Spleen (tissue), 7 donors: ENCODE data around the gene FADS1.

Source experiments
- CTCF ChIP-seq, 11 experiments: fragments of 200-600 bp in 7 of 11; fragments of 450-650 bp in 4 of 11; sonication (generic) in 4 of 11; IDR thresholded peaks in 8 of 11; conservative IDR thresholded peaks in 3 of 11; 1 replicate in 7 of 11; 2 replicates in 4 of 11; pipeline versions ENCODE4 v1.4.0 to v1.8.0; 2016 to 2021; ENCODE audit warnings: antibody characterized with exemption in 11 of 11, inconsistent platforms in 4 of 11, mild to moderate bottlenecking in 1 of 11
- POLR2A ChIP-seq, 3 donors: fragments of 450-650 bp; IDR thresholded peaks; one replicate each; pipeline ENCODE4 v1.5.1; 2017; ENCODE audit warnings: antibody characterized with exemption in 3 of 3, mild to moderate bottlenecking in 1 of 3
- donor health status: DM: no; HTN: no; CAD: no; lungs with moderate emphysema.
- donor health status: DM: no; HTN: no; CAD: no.
- donor health status: DM: no; HTN: no; CAD: no.

GRCh38 chr11:61752117-61752924 is 64.5 kb downstream of the FADS1 start, which contains the start of gene MYRF:
- TF ChIP-seq CTCF (IDR thresholded peaks at IDR 0.05 in 8 of 11, conservative IDR thresholded peaks at IDR 0.05 in 3 of 11) (peak in 6 of 11 experiments; percentile 10 to 64 (median 50)), POLR2A (IDR thresholded peaks at IDR 0.05) (no peak)
